Activated T-helper 2 cell treated with anti-CD3 and anti-CD28 coated beads, Interferon-gamma antibody, Interleukin-2, Interleukin-4, amounts not matched to agents 10 μg/mL and 5 μg/mL and 100 μg/mL, durations not matched to agents 14 hours and 24 hours and 36 hours (primary cell): Measurements from ENCODE around the gene CITED2. TPM values are rescaled to one million over a fixed set of nuclear protein-coding genes. Genes with fewer than 3 reads are reported as not detected.

Experiments
- DNase-seq: peaks from one replicate; pipeline ENCODE4 v3.0.0; 2021; ENCODE audit warnings: low spot score
- H3K27ac Mint-ChIP-seq: one replicate; pipeline ENCODE4 v1.8.0; 2021; ENCODE audit warnings: mixed read lengths
- H3K27me3 Mint-ChIP-seq: one replicate; pipeline ENCODE4 v1.8.0; 2021; ENCODE audit warnings: low read depth, mixed read lengths
- H3K36me3 Mint-ChIP-seq: one replicate; pipeline ENCODE4 v1.8.0; 2021; ENCODE audit warnings: low read depth, mixed read lengths
- H3K4me1 Mint-ChIP-seq: one replicate; pipeline ENCODE4 v1.8.0; 2021; ENCODE audit warnings: low read depth, mixed read lengths
- H3K4me3 Mint-ChIP-seq: one replicate; pipeline ENCODE4 v1.8.0; 2021; ENCODE audit warnings: low read depth, mild to moderate bottlenecking, moderate library complexity, mixed read lengths
- H3K9me3 Mint-ChIP-seq: one replicate; pipeline ENCODE4 v1.8.0; 2021; ENCODE audit warnings: mixed read lengths
- intact Hi-C: fragments of 100-400 bp; cut with micrococcal nuclease; formaldehyde crosslinking; loops from one replicate; pipeline ENCODE4 v1.15.1; 2023
- total RNA-seq: library from RNA; stranded (reverse); gene quantifications from 2 replicates; pipeline ENCODE4 v1.2.3, GENCODE V29; 2022

The CITED2 gene
- total RNA-seq, 1 donor from 2014 or later: 43.6 TPM

DNA sequence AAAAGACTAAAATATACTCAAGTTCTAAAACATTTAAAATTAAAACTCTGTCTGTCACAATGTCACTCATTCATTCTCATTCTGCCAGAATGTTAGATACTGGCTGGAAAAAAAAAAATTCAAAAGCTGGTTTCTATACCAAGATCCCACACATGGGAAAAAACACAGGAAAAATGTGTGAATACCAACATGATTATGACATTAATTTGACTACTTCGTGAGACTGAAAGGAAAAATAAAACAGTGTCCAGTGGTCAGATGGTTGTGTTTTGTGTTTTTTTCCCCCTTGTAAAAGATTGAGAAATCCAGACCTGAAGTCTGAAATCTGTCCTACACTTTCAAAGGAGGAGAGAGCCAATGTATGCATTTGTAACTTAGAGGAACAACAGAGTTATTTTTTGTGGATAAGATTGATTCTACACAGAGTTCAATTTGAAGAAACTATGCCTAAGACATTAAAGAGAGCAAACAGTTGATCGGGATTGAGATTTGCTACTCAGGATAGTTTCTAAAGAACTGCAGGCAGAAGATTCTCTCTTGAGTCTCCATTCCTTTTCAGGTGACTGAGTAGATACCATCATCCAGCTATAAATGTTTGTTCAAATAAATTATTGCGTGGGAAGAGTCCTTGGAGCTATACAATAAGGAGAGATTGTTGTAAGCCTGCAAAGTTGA lies 43.5 kb downstream of the CITED2 start:
- intact Hi-C loops: no loop called here
- no peaks in the 10 kb centered on the region for H3K27me3 Mint-ChIP-seq
- H3K4me1 Mint-ChIP-seq: peaks cover 3% of the 10 kb centered on the region

DNA sequence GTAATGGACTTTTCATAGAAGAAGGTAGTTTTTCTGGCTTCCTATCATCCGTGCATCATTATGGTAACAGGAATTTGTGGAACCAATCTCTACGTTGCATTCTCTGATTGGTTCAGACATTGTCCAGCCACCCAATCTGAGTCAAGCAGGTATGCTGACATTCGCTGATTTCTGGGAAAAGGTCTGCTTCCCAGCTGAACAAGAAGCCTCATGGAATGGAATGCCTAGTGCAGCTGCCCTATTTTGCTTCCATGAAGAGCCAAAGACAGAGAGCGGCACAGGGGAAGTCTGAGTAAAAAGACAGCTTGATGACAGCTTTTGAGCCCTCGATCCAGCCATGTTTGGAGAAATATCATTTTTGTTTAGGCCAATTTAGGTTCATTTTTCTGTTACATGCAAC lies 44.1 kb downstream of the CITED2 start:
- no peak for DNase-seq
- no peaks in the 10 kb centered on the region for H3K36me3 Mint-ChIP-seq
- H3K27ac Mint-ChIP-seq: no peak overlapping the region
- intact Hi-C loops: no loop called here
- H3K4me1 Mint-ChIP-seq: peaks cover 6% of the 10 kb centered on the region
- H3K4me3 Mint-ChIP-seq: no peak overlapping the region
- peaks cover 12% of the 10 kb centered on the region for H3K9me3 Mint-ChIP-seq
- no peaks in the 10 kb centered on the region for H3K27me3 Mint-ChIP-seq

More for the DNA sequence above, 43.5 kb downstream of the CITED2 start:
- no peak for DNase-seq
- no peaks in the 10 kb centered on the region for H3K36me3 Mint-ChIP-seq
- H3K4me3 Mint-ChIP-seq: no peak overlapping the region
- no peak overlapping the region for H3K27ac Mint-ChIP-seq
- peaks cover 12% of the 10 kb centered on the region for H3K9me3 Mint-ChIP-seq

DNA sequence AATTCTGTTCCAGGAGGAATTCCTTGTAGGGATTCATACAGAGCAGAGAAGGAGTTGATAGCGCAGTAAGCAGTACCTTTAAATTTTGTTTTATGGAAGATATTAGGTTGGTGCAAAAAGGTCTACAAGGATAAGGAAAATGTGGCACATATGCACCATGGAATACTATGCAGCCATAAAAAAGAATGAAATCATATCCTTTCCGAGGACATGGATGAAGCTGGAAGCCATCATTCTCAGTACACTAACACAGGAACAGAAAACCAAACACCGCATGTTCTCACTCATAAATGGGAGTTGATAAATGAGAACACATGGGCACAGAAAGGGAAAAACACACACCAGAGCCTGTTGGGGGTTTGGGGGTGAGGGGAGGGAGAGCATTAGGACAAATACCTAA lies 45.2 kb downstream of the CITED2 start:
- no peaks in the 10 kb centered on the region for H3K36me3 Mint-ChIP-seq
- H3K9me3 Mint-ChIP-seq: peaks cover 12% of the 10 kb centered on the region
- intact Hi-C loops: no loop called here
- no peaks in the 10 kb centered on the region for H3K27me3 Mint-ChIP-seq
- H3K4me1 Mint-ChIP-seq: peaks cover 8% of the 10 kb centered on the region
- no peak overlapping the region for H3K4me3 Mint-ChIP-seq
- DNase-seq: no peak
- no peak overlapping the region for H3K27ac Mint-ChIP-seq

DNA sequence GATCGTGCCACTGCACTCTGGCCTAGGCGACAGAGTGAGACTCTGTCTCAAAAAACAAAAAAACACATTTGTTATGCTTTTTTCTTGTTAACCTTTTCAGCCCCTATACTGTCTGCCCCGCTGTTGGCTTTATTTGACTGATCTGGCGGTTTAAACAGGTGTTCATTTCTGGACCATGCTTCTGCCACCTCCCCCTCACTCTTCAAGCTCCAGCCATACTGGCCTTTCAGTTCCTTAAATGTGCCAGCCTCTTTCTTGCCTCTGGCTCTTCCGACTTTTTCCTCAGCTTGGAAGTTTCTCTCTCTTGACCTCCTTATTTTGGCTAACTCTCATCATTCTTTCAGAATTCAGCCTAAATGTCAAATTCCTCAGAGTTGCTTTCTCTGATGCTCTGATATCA lies 47.4 kb downstream of the CITED2 start:
- Mint-ChIP-seq H3K4me3 (no peak overlapping the region), H3K36me3 (peaks cover 14% of the 10 kb centered on the region), H3K27ac (no peak overlapping the region), H3K9me3 (peaks cover 24% of the 10 kb centered on the region), H3K27me3 (no peaks in the 10 kb centered on the region), H3K4me1 (peaks cover 22% of the 10 kb centered on the region)
- no peak for DNase-seq
- intact Hi-C loops: no loop called here

DNA sequence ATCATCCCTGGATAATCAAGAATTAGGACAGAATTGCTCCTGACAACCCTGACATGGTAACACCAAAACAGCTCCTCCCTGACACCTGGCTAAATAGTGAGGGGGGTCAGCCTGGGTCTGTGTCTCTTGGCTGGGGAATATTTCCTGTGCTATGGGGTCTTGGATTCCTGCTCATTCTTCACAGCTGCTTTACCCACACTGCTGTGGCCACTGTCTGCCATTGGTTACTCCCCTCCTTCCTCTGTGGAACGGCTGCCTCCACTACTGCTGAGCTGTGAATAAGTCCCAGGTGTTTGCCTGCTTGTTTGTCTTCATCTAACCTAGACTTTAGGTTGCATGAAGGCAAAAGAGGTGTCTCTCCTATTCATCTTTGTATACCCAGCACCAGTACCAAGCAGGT lies 48.8 kb downstream of the CITED2 start:
- peaks cover 24% of the 10 kb centered on the region for H3K9me3 Mint-ChIP-seq
- H3K36me3 Mint-ChIP-seq: peaks cover 14% of the 10 kb centered on the region
- no peak for DNase-seq
- no peaks in the 10 kb centered on the region for H3K27me3 Mint-ChIP-seq
- H3K27ac Mint-ChIP-seq: peak overlapping the region; percentile 45
- no peak overlapping the region for H3K4me3 Mint-ChIP-seq
- H3K4me1 Mint-ChIP-seq: peaks cover 22% of the 10 kb centered on the region
- intact Hi-C loops: no loop called here

DNA sequence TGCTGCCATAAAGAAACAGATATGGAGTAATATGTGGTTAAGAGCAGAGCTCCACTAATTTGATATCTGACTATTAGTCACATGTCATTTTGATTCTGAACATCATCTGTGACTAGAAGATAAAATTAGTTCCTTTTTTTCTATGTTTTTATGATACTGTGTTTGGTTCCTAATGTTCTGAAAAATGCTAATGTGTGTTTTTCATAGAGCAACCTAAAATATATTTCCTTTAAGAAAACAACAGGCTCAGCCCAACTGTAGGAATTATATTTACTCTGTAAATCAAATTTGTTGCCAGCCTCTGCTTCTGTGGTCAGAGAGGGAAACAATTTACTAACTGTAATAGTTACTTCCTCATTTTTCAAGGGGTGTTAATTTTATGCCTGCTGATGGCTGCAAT lies 49.3 kb downstream of the CITED2 start:
- H3K27ac Mint-ChIP-seq: no peak overlapping the region
- H3K9me3 Mint-ChIP-seq: peaks cover 24% of the 10 kb centered on the region
- intact Hi-C loops: no loop called here
- H3K4me3 Mint-ChIP-seq: no peak overlapping the region
- peaks cover 20% of the 10 kb centered on the region for H3K4me1 Mint-ChIP-seq
- H3K27me3 Mint-ChIP-seq: no peaks in the 10 kb centered on the region
- DNase-seq: no peak
- H3K36me3 Mint-ChIP-seq: peaks cover 14% of the 10 kb centered on the region

DNA sequence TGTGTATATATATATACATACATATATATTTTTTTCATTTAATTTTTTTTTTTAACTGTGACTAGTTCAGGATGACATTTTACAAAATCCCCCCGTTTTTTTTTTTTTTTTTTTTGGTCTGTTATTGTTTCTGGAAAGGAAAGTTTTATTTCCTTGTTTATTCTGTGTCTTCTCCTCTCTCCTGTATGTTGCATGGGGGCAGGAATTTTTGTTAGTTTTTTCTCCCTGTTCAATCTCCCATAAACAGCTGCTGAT lies 50.2 kb downstream of the CITED2 start:
- H3K27ac Mint-ChIP-seq: peak overlapping the region; percentile 95
- H3K4me1 Mint-ChIP-seq: peaks cover 19% of the 10 kb centered on the region
- no peak overlapping the region for H3K4me3 Mint-ChIP-seq
- peaks cover 14% of the 10 kb centered on the region for H3K36me3 Mint-ChIP-seq
- no peak for DNase-seq
- peaks cover 24% of the 10 kb centered on the region for H3K9me3 Mint-ChIP-seq
- no peaks in the 10 kb centered on the region for H3K27me3 Mint-ChIP-seq
- intact Hi-C loops: no loop called here

DNA sequence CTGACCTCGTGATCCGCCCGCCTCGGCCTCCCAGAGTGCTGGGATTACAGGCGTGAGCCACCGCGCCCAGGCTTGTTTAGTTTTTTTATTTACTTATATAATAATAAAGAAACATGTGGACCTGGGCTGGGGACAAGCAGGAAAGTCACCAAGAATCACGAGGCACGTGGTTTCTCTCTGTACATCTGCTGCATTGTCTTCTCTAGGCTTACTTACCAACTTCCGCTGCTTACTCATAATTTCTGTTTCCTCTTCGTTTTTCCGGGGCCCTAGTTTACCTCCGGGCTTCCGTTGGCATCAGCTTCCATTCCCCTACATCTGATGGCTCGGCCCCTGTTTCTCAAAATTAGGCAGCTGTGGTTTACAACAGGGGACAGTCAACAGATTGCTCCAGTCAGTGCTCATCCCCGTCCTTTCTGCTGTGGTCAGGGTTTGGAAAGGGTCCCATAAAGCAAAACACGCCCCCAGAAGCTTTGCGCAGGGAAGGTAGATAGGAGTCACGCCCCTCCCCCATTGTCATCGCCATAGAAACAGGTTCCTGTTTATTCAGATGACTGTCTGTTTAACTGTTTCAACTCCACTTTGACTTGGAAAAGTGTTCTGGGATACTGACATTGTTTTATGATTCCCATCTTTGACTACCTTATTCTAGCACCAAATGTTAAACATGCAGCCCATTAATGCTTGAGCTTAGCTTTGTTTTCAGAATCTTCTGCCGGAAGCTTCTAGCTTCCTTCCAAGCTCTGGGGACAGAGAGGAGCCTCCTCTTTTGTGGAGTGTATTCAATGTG lies 50.7 kb downstream of the CITED2 start:
- Mint-ChIP-seq H3K4me1 (peaks cover 19% of the 10 kb centered on the region), H3K27me3 (no peaks in the 10 kb centered on the region), H3K4me3 (peak overlapping the region; percentile 69), H3K27ac (peak overlapping the region; percentile 95), H3K9me3 (peaks cover 24% of the 10 kb centered on the region), H3K36me3 (peaks cover 14% of the 10 kb centered on the region)
- DNase-seq: peak; percentile 71
- intact Hi-C loops: loop anchor here (1.0 kb wide), 3 partner anchors 15 to 198 kb away; no protein-coding TSS in a partner anchor

Other genes with a start within 250 kb of the CITED2 start
- gene HECA, start 239.6 kb downstream of the CITED2 start, total RNA-seq: 33.6 and 36.9 TPM in 2 replicates
- gene TXLNB, start 82.7 kb downstream of the CITED2 start, total RNA-seq: 0.05 TPM in 1 of 2 replicates, not detected in the other